ENCODE measurements around the gene ALDH9A1. TPM values are rescaled to one million over a fixed set of nuclear protein-coding genes. Genes with fewer than 3 reads are reported as not detected.

ALDH9A1 gene
- total and polyA plus RNA-seq, 8 donors, result 0.87 to 101 (median 40.8) TPM

DNA sequence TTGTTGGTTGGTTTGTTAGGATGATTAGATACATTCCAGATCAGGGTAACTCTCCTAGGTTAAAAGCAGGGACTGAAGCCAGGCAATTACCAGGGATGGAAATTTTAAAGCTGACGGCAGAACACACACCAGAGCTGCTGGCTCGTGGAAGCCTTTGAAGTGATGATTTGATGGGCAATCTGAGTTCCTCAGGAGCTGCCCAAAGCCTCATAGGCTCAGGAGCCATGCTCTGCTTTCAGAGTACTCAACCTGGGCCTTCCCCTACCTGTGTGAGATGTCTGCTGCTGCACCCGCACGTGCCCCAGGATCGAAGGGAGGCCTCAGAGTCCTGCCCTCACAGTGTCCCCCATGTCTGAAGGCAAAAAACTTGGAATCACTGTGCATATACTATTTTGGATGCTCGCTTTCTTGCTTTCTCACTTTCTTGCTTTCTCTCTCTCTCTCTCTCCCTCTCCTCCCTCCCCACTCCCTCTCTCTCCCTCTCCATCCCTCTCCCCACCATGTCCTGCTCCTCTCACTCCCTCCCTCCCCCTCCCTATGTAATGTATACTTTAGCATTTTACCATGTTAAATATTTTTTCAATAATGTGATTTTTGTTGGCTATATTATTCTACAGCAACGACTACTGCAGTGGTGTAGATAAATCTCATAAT lies 49.3 kb downstream of the ALDH9A1 start:
- Histone ChIP-seq H3K4me1 (peaks cover 0 to 53% (median 24%) of the 10 kb centered on the region in 4 donors), H3K4me3 (no peak overlapping the region), H3K36me3 (peaks cover 14 to 49% (median 42%) of the 10 kb centered on the region in 4 donors), H3K27ac (no peak overlapping the region), H3K27me3 (no peaks in the 10 kb centered on the region), H3K9me3 (no peaks in the 10 kb centered on the region)
- intact Hi-C loops (cut with DNase I; ENCODE audit: low total_unique reads), result no loop called here
- 77 to 89% (median 87%) methylated on average over 7 of the region's 7 CpGs for WGBS, 5 donors
- TF ChIP-seq EP300 (IDR thresholded peaks at IDR 0.05), result no peak
- TF ChIP-seq POLR2A (IDR thresholded peaks at IDR 0.05), result no peak
- TF ChIP-seq POLR2AphosphoS5 (IDR thresholded peaks at IDR 0.05), result no peak
- TF ChIP-seq CTCF (IDR thresholded peaks at IDR 0.05), result no peak
- no peak for DNase-seq

- H3K27ac ChIP-seq, result no peak overlapping the region
Observed at GRCh38 chr1:165647970-165648369, 50.4 kb downstream of the ALDH9A1 start.

GRCh38 chr1:165647517-165647916 lies 50.8 kb downstream of the ALDH9A1 start:
- no peak for TF ChIP-seq EP300 (IDR thresholded peaks at IDR 0.05)
- no peak for TF ChIP-seq POLR2A (IDR thresholded peaks at IDR 0.05)
- TF ChIP-seq CTCF (IDR thresholded peaks at IDR 0.05), result no peak
- no peak for TF ChIP-seq POLR2AphosphoS5 (IDR thresholded peaks at IDR 0.05)
- Histone ChIP-seq H3K27ac (no peak overlapping the region), H3K4me3 (no peak overlapping the region), H3K27me3 (no peaks in the 10 kb centered on the region), H3K4me1 (peaks cover 0 to 55% (median 26%) of the 10 kb centered on the region in 4 donors), H3K36me3 (peaks cover 4 to 34% (median 27%) of the 10 kb centered on the region in 4 donors), H3K9me3 (no peaks in the 10 kb centered on the region)
- intact Hi-C loops (cut with DNase I; ENCODE audit: low total_unique reads), result no loop called here
- DNase-seq, result no peak

More at GRCh38 chr1:165647970-165648369, 50.4 kb downstream of the ALDH9A1 start:
- no peak for DNase-seq
- peaks cover 9 to 39% (median 31%) of the 10 kb centered on the region in 4 donors for H3K36me3 ChIP-seq
- TF ChIP-seq CTCF (IDR thresholded peaks at IDR 0.05) (no peak), EP300 (IDR thresholded peaks at IDR 0.05) (no peak), POLR2AphosphoS5 (IDR thresholded peaks at IDR 0.05) (no peak), POLR2A (IDR thresholded peaks at IDR 0.05) (no peak)
- no peaks in the 10 kb centered on the region for H3K27me3 ChIP-seq
- no peak overlapping the region for H3K4me3 ChIP-seq
- no peaks in the 10 kb centered on the region for H3K9me3 ChIP-seq
- 77 to 95% (median 90%) methylated on average over 4 of the region's 4 CpGs for WGBS, 5 donors
- H3K4me1 ChIP-seq, result peaks cover 0 to 53% (median 26%) of the 10 kb centered on the region in 4 donors
- intact Hi-C loops (cut with DNase I; ENCODE audit: low total_unique reads), result no loop called here

GRCh38 chr1:165645654-165646366 lies 52.6 kb downstream of the ALDH9A1 start:
- TF ChIP-seq CTCF (IDR thresholded peaks at IDR 0.05) (no peak), POLR2AphosphoS5 (IDR thresholded peaks at IDR 0.05) (no peak), EP300 (IDR thresholded peaks at IDR 0.05) (no peak), POLR2A (IDR thresholded peaks at IDR 0.05) (no peak)
- 29 to 52% (median 44%) methylated on average over 8 of the region's 8 CpGs for WGBS, 5 donors
- H3K27ac ChIP-seq, result peak overlapping the region in 4 of 5 donors; percentile 18 to 61 (median 40)
- H3K4me1 ChIP-seq, result peaks cover 0 to 65% (median 39%) of the 10 kb centered on the region in 4 donors
- intact Hi-C loops (cut with DNase I; ENCODE audit: low total_unique reads), result no loop called here
- H3K27me3 ChIP-seq, result no peaks in the 10 kb centered on the region
- peak; percentile 79 to 90 for DNase-seq
- H3K9me3 ChIP-seq, result no peaks in the 10 kb centered on the region
- no peak overlapping the region for H3K4me3 ChIP-seq
- H3K36me3 ChIP-seq, result peaks cover 0 to 17% (median 13%) of the 10 kb centered on the region in 4 donors

Data from stomach (tissue), 9 donors.